Left cardiac atrium (tissue), 4 donors: Measurements from ENCODE around the gene SSBP3. TPM values are rescaled to one million over a fixed set of nuclear protein-coding genes. Genes with fewer than 3 reads are reported as not detected.

Experiments
- ATAC-seq, 2 donors: fragments of 200-7000 bp; cut with Tn5 transposase; one replicate each; pipeline ENCODE4 v1.9.1; 2020; ENCODE audit warnings: mild to moderate bottlenecking in 2 of 2, moderate library complexity in 2 of 2
- DNase-seq: peaks from one replicate; pipeline ENCODE4 v3.0.0-alpha.2; 2020
- intact Hi-C, 2 donors: fragments of 100-400 bp; cut with DNase I; formaldehyde crosslinking; loops; one replicate each; pipeline versions ENCODE4 v1.14.1 to v1.15.1; 2022 to 2023
- total RNA-seq, 2 donors: library from RNA; stranded (reverse); fragmentation: NEBNext Ultra II Directional; extraction: Animal tissue kit (Norgen Biotek cat#: 25700); gene quantifications; one replicate each; pipeline ENCODE4 v1.2.1, GENCODE V29; 2021
- donor health status: DM: no; HTN: yes; CAD: no.
- donor health status: DM: no; HTN: yes; CAD: no; lungs with severe emphysema.
- donor health status: DM: yes; HTN: yes; CAD: no.
- donor health status: Dilated cardiomyopathy.

Gene SSBP3
- total RNA-seq, 2 donors from 2014 or later, result 23.9 to 45.1 TPM

DNA sequence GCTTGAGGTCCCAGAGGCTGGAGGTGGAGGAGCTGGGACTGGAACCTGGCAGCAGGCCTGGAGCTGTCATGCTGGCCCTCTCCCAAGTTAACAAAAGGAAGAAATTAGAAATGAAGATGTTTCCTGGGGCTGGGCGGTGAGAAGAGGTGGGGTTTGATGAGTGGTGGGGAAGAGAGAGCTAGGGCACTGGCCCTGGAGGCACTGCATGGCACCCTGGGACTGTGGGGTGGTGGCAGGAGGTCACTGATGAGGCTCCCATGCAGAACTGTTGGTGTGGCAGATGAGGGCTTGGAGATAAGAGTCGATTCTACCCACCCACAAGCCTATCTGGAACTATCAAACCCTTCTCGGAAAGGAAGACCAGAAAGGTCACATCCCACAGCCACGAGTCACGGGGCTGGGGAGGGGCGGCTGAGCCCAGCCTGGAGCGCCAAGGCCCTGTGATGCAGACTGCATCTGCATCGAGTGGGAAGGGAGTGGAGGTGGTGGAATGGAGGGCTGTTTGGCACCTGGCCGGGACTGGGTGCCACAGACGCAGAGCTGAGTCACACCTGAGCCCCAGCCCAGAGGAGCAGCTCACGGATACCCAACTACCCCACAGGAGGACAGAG lies 176.8 kb downstream of the SSBP3 start:
- peak; percentile 27 to 47 for ATAC-seq
- DNase-seq, result no peak
- intact Hi-C loops, result loop anchor here in 1 of 2 donors (10.0 kb wide), 1 partner anchor 175 kb away; the partner anchor contains the start of gene SSBP3

DNA sequence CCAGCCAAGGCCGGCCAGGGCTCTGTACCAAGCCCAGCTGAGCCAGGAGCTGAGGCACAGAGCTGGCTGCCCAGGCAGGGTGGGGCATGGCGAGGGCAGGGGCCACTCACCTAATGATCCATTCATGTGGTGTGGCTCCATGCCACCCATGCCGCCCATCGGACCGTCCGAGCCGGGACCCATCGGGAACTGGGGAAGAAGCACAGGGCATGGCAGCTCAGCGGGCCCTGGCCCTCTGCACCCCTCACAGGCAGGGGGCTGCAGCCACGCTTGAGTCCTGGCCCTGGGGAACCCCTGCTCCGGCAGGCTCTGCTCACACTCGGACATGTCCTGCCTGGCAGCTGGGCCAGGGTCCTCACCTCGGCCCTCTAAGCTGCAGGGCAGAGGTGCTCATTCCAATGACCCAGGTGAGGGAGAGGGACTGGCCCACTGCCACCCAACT lies 177.5 kb downstream of the SSBP3 start:
- no peak for ATAC-seq
- intact Hi-C loops, result loop anchor here in 1 of 2 donors (10.0 kb wide), 1 partner anchor 176 kb away; the partner anchor contains the start of gene SSBP3
- DNase-seq, result no peak

DNA sequence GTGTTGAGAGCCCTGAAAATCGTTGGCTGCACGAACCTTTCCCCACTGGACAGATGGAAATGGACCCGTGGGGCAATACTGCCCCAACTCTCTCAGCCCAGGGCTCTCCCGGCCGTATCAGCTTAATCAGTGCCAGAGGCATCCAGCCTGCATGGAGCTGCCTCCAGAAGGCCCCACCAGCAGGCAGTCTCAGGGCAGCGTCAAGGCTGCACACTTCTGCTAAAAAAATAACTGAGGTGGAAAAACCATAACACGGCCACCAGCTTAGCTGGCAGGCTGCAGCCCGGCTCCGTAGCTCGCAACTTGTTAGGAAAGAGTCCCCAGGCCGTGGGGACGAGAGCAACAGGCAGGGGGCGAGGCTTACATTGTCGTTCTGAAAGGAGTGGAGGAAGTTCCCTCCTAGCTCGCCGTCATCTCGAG lies 178.3 kb downstream of the SSBP3 start:
- DNase-seq, result no peak
- intact Hi-C loops, result loop anchor here in 1 of 2 donors (10.0 kb wide), 1 partner anchor 177 kb away; the partner anchor contains the start of gene SSBP3
- ATAC-seq, result no peak

DNA sequence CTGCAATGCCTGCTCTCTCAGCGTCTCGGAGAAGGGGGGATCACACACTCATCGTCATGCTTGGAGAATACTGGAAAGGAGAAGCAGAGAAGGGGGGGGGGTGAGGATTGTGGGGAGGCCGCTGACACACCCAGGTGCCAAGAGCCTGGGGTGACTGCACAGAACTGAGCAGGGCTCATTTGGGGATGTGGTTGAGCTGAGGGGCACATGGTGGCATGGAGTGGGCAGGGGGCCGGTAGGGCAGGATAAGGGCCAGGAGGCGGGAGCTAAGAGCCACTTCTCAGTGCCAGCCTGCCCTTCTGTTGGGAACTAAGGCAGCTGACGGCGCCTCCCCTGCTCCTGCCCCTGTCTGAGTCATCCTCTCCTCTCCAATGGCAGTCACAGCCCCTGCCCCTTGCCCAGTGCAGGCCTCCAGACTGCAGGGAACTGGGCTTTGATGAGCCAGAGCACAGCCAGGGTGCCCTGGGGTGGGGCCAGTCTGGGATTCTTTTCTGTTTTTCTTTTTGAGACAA lies 179.0 kb downstream of the SSBP3 start:
- ATAC-seq, result peak in 1 of 2 donors; percentile 43
- intact Hi-C loops, result loop anchor here in 1 of 2 donors (10.0 kb wide), 1 partner anchor 178 kb away; the partner anchor contains the start of gene SSBP3
- DNase-seq, result no peak

DNA sequence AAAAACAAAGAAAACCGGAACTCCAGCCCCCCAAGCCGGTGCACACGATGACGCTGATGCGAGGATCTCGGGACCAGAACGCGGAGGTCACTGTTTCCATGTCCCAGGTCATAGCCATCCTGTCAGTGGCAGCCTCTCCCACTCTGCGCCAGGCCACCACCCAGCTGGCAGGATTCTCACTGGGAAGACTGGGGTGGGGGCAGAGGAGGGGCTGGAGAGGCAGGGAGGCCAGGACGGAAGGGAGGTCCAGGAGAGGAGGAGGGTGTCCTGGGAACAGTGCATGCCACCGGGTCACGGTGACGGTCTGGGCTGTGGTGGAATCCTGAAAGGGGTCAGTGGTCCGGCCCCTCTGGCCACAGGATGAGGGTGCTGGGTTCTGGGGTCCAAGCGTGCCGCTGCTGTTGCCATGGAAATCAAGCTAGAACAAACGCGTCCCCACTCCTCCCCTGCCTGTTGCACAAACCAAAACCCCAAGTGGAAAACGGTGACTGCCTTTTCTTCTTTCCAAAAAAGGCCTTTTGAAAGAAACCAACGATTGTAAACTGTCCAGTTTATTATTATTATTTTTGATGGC lies 180.1 kb downstream of the SSBP3 start:
- ATAC-seq (no peak), DNase-seq (no peak)
- intact Hi-C loops, result loop anchor here in 1 of 2 donors (10.0 kb wide), 1 partner anchor 179 kb away; the partner anchor contains the start of gene SSBP3

DNA sequence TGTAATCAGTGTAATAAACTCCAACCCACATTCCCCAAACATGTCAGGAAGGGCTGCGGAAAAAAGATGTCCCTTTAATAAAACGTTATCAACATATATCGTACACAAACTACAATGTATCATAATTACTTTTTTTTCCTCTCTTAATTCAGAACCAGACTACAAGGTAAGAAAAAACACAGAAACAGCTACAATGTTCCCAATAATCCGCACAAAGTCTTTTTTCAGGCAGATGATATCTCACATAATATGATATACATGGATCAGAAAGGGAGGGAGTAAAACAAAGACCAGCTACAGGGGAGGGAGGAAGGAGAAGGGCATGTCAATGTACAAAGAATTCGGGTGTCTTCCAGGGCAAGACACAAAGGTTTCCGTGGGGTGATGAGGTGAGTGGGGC lies 180.8 kb downstream of the SSBP3 start:
- DNase-seq, result no peak
- no peak for ATAC-seq
- intact Hi-C loops, result loop anchor here in 1 of 2 donors (10.0 kb wide), 1 partner anchor 179 kb away; the partner anchor contains the start of gene SSBP3

DNA sequence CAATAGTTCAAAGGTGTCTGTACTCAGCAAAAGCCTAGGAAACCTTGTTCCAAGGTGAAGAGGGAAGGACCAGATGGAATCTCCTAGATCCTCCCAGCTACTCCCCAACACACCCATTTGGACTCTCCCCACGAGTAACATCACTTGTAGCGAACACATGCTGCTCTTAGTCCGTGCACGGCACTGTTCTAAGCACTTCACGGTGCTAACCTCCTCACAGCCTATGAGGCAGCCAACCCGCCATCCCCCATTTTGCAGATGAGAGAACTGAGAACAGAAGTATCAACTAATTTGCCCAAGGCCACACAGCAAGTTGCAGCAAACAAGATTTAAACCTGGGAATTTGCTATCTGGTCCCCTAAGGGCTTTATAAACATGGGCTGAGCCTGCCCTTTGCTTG lies 182.0 kb downstream of the SSBP3 start:
- intact Hi-C loops, result loop anchor here in 1 of 2 donors (10.0 kb wide), 1 partner anchor 181 kb away; the partner anchor contains the start of gene SSBP3
- DNase-seq, result no peak
- no peak for ATAC-seq

DNA sequence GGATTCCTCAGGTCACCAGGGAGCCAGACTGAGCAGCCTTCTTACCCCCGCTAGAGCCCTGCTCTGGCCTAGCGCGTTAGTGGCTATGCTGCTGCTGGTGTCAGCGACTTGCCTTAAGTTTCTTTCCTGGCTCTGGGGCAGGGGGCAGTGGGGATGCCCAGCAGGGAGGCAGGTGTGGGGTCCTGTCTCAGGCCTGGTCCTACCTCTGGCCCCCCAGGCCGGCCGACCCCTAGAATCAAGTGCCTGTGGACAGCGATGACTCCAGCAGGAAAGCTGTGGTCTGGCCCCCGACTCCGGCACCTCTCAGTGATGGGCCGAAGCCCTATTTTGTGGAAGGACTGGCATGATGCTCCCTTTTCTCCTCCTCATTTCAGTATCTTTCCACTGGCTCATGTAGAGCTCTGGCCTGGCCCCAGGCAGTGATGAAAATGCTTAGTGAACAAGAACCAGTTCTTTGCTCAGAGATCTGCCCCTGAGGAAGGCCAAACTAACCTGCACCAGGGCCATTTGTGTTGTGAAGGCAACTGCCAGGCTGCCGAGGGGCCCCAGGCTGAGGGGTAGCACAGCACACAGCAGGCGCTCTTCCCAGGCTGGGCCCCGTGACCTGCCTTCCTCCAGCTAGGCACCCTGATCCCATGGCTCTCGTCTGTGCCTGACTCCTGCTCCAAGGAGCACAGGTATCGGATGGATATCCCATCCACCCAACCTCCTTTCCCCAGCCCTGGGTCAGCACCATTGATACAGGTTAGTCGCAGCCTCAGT lies 182.6 kb downstream of the SSBP3 start:
- intact Hi-C loops, result loop anchor here in 1 of 2 donors (10.0 kb wide), 1 partner anchor 181 kb away; the partner anchor contains the start of gene SSBP3
- no peak for DNase-seq

DNA sequence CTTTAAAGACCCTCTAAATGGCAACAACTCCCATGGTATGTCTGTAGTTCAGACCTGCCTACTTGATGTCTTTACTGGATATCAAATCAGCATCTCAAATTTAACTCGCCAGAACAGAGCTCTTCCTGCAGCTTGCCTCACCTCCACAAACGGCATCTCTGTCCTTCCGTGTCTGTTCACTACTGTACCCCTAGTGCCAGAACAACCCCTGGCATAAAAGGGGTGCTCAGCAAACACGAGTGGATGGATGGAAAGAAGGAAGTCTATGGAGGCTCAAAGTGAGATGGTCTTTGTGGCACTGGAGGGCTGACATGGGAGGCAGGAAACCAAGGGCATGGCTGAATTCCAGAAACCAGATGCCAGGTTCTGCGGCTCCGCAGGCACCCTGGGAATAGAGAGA lies 183.5 kb downstream of the SSBP3 start:
- ATAC-seq (no peak), DNase-seq (no peak)
- intact Hi-C loops, result loop anchor here in 1 of 2 donors (10.0 kb wide), 1 partner anchor 182 kb away; the partner anchor contains the start of gene SSBP3

More for the DNA sequence above, 182.6 kb downstream of the SSBP3 start:
- ATAC-seq, result no peak

DNA sequence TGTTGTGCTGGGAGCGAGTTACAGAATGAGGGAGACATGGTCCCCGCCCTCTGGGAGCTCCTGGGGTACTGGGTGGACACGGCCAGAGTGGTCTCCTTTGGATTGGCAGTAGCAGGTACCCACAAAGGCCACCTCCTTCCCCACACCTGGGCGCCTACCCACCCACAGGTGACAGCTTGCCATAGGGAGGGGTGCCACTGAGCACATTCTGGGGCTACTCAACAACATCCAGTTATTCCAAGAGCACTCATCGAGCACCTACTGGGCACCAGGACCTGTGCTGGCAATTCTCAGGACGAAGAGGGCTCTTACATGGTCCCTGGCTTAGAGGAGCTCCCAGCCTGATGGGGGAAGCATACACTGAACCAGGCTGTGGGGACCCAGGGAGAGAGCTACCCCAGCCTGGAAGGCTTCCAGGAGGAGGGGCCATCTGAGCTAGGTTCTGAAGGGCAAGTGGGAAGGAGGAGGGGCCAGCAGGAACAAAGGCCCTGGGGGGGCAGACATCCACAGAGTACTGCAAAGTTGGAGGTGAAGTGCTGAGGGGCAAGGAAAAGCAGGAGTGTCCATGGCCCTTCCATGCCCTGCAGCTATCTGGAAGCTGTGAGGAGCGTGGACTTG lies 184.2 kb downstream of the SSBP3 start:
- ATAC-seq (no peak), DNase-seq (no peak)
- intact Hi-C loops, result loop anchor here in 1 of 2 donors (10.0 kb wide), 1 partner anchor 183 kb away; the partner anchor contains the start of gene SSBP3

DNA sequence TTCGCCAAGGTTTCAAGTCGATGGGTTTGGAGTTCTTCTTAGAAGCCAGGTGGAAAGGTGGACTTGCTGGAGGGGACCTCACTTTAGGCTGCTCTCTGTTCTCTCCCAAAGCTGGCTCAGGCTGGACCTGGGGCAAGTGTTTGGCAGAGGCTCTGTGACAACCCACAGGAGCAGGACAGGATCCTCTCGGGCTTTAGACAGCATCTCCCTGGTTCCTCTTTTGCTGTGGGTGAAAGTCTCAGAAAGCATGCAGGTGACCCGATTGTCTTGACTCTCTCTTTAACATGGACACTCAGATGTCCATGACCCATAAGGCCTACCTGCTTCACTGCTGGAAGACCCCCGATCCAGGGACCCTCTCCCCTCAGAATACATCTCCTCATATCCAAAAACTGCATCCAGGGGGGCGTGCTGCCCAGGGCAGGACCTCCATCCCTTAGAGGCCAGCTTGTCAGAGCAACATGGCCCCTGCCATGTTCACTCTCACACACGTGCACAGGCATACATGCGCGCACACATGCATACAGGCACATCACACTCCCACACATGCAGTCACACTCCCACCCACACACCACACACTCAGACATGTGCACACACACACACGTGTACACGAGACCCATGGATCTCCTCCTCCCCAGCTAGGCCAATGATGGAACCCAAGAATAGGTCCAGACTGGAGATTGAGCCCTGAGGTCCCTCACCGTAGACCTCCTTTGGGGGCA lies 184.9 kb downstream of the SSBP3 start:
- DNase-seq (no peak), ATAC-seq (no peak)
- intact Hi-C loops, result loop anchor here in 1 of 2 donors (10.0 kb wide), 1 partner anchor 184 kb away; the partner anchor contains the start of gene SSBP3

DNA sequence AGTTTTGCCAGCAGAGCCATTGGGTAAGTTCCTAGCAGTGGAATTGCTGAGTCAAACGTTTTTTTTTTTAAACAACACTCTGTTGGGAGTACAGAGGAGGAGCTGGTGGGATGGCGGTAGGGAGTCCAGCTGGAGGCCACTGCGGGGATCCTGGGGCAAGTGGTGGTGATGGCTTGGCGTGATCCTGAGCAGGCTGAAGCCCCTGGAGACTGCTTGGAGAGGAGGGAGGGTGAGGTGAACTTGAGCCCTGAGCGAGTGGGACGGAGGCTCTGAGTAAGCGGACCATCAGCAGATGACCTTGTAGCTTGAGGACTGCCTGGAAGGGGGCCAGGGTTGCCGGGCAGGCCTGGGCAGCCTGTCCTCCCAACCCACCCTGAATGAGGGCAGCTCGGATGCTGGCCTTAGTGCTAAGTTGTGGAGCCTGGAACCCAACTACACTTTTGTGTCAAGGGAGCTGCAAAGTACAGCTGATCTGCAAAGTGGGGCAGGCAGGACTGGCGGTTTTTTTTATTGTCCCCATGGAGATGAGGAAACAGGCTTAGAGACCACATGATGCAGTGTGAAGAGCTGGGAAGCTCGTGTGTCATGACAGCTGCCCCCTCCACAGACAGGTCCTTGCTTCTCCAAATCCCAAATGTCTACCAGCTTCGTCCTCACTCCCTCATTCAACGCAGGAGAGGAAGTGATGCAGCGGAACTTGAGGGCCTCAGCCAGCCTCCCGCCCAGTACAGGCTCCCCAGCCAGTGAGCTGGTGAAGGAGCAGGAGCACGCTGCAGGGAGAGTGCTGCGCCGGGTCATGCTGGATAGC lies 186.0 kb downstream of the SSBP3 start:
- peak; percentile 69 to 79 for ATAC-seq
- DNase-seq, result peak; percentile 72
- intact Hi-C loops, result loop anchor here in 1 of 2 donors (10.0 kb wide), 1 partner anchor 185 kb away; the partner anchor contains the start of gene SSBP3

DNA sequence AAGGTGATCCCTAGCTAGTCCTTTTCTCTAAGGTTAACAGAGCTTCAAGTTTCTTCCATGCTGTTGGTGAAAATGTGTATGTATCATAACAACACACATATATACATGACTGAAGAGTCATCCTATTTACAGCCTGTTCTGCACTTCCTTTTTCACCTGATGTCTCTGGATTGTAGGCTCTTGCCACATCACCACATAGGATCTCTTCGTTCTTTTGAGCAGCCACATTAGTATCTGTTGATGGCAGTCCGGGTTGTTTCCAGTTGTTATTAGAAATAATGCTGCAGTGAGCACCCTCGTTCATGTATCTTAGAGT lies 186.5 kb downstream of the SSBP3 start:
- intact Hi-C loops, result loop anchor here in 1 of 2 donors (10.0 kb wide), 1 partner anchor 185 kb away; the partner anchor contains the start of gene SSBP3
- ATAC-seq (no peak), DNase-seq (no peak)

DNA sequence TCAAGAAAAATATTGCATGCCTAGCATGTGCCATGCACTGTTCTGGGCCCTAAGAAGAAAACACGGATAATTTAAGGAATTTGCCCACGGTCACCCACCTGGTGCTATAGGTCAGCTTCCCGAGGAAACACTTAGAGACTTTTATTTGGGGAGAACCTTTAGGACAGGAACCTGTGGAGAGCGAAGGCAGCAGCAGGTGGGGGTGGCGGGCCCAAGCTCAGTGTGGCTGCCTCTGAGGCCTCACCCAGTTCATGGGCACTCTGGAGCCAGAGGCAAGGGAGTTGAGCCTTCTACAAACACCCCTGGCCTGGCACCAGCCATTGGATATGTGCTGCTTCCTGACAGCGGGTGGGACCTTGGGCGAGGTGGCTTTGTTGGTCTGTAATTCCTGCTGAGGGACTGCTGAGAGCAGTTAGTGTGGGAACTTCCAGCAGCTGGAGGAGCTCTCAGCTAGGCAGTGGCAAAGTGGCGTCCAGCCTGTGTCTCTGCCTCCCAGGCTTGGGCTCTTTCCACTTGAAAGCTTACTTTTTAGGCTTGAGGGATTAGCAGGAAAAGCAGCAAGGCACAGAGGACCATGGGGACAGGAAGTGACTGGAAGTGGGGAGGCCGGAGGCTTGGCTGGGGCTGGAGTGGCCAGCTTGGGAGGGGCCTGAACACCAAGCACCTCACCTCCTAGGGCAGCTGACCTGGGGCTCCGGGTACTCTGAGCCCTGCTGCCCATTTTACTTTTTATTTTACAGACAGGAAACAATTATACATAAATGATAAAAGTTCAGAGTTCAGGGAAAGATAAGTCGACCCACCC lies 187.1 kb downstream of the SSBP3 start:
- no peak for DNase-seq
- ATAC-seq, result no peak
- intact Hi-C loops, result no loop called here

DNA sequence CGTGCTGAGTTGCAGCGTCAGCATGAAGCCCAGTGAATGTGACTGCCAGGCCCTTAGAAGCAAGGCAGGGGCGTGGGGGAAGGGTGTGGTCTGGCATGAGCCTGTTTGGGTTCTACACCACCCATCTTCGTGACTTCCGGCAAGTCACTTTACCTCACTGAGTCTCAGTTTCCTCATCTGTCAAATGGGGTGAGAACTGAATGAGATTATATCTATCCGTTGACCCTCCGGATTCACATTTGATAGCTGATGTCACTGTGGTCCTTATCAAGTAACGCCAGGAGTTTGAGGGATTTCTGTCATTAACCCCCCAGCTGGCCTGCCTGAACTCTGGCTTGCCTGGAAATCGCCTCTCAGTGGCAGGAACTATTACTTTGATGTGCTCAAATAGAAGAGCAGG lies 190.7 kb downstream of the SSBP3 start:
- intact Hi-C loops, result no loop called here
- DNase-seq (no peak), ATAC-seq (no peak)

DNA sequence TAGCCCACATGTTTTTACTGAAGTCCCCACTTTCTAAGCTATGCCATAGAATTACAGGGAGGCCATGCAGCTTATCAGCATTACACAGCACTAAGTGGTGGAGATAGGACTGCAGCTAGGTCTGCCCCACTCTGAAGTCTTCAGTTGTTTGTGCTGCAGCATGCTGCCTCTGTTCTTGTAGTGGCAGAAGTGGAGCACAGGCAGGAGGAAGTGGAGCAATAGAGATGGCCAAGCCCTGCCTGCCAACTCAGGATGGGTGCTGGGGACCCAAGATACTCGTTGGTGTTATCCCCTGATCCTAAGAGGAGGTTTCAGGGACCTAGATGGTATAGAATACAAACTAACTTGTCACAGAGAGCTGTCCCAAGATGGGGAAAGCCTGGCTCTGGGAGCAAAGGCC lies 193.3 kb downstream of the SSBP3 start:
- intact Hi-C loops, result no loop called here
- no peak for ATAC-seq
- no peak for DNase-seq
